Measurements from ENCODE around the gene TTYH3.
"Not testable (repeated sequence)": the region's sequence is repeated elsewhere in the genome, so short reads cannot be mapped to it uniquely, and the experiment has no call there.

Gene TTYH3

GRCh38 chr7:2681929-2682799, 50.4 kb downstream of the TTYH3 start:
- DNase-seq (ENCODE audit: extremely low read depth in 1 of 2, low read depth in 1 of 2), result no peak

DNA sequence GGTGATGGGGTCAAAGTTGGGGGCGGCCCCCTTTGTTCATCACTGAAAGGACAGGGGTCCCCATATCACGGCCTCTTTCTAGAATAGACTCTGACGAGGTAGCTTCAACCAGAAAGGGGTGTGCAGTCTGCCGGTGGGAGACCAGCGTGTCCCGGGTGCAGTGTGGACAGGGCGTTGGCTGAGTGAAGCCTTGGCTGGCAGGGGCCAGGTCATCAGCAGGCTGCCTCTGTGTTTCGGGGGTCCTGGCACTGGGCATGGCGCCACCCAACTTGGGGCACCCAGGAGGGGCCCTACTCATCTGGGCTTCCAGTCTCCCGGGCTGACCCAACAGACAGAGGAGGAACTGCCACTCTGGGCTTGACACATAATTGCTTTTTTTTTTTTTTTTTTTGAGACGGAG, 52.7 kb downstream of the TTYH3 start:
- no peak for DNase-seq (ENCODE audit: extremely low read depth in 1 of 2, low read depth in 1 of 2)

DNA sequence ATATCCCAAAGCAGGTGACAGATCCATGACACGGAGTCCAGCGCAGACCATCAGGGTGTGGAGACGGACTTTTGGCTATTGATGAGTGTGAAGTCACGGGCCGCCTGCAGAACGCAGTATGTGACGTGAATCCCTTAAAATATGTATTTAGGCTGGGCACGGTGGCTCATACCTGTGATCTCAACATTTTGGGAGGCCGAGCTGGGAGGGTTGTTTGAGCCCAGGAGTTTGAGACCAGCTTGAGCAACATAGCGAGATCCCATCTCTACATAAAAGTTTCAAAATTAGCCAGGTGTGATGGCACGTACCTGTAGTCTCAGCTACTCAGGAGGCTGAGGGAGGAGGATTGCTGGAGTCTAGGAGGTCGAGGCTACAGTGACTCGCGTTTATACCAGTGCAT, 54.3 kb downstream of the TTYH3 start:
- no peak for DNase-seq (ENCODE audit: extremely low read depth in 1 of 2, low read depth in 1 of 2)

DNA sequence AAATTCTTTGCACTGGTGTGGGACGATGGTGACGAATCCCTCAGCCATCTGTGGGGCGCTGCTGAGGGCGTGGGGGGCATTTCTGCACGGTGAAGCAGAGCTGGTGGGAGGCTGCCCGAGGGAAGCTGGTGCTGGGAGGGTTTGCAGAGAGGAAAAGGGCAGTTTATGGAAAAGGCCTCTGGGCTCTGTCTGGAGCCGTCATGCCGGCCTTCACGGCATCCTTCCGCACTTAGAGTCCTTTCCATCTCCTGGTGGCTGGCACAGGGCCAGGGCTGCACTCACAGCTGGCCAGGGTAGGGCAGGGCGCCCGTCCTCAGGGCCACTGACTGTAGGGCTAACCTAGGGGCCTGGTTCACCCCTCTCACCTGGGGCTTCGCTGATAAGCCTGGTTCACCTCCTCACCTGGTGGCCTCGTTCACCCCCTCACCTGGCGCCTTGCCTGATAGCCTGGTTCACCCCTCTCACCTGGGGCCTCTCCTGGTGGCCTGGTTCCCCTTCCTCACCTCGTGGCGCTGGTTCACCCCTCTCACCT, 55.6 kb downstream of the TTYH3 start:
- no peak for DNase-seq (ENCODE audit: extremely low read depth in 1 of 2, low read depth in 1 of 2)

DNA sequence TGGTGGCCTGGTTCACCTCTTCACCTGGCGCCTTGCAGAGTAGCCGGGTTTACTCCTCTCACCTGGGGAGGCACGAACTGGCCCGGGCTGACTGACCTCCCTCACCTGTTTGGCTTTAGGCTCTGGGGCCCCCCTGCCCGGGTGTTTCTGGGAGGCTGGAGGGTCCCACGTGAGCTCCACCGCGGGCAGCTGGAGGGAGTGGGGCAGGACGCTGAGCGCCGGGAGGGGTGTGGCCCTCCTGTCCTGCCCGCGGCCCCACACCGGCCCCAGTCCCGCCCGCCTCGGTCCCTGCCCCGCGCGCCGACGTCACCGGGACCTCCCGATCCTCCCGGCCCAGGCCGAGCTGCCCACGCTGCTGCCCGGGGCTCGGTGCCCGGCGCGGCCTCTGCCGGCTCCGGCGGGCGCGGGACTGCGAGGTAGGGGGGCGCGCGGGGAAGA, 56.1 kb downstream of the TTYH3 start, which contains the start of gene AMZ1:
Gene AMZ1 (plus strand): TSS at position 322 of the 438 bp plus-strand sequence. CDS start 12,250 bp downstream, outside the sequence.
- no peak for DNase-seq (ENCODE audit: extremely low read depth in 1 of 2, low read depth in 1 of 2)

DNA sequence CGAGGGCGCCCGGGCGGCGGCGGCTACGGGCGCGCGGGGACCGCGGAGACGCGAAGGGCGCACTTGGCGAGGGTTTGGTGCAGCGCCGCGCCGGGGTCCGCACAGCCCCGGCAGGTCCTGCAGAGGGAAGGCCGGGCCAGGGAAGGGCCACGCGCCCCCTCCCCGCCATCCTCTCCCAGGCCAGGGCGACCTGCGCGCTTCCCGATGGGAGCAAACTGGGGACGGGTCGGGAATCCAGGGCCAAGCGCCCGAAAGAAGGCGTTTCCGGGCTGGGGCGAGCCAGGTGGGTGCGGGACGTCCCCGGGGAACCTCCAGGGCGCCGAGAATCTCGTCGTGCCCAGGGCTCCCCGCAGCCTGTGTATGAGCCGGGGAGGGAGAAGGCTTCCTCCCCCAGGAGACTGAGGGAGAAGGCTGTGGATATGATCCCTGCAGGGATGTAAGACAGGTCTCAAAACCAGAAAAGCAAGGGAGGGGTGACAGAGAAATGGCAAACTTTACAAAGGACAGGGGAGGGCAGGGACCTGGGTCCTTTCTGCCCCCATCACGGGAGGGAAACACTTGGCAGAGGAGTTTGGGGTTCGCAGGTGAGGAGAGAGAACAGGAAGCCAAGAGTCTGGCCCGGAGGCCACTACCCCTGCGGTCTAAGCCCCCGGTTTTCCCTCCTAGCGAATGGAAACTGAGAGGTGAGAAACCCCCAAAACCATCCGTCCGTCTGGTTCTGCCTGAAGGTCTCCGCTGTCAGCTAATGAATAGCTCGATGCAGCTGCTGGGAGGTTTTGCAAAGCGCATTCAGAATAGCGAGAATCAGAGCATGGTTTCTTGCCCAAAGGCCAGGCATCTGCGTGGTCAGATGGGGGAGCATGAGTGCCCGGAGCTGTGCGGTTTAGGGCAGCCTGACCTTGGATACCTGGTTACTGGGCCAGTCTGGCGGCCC, 56.9 kb downstream of the TTYH3 start:
- DNase-seq (ENCODE audit: extremely low read depth in 1 of 2, low read depth in 1 of 2), result no peak

DNA sequence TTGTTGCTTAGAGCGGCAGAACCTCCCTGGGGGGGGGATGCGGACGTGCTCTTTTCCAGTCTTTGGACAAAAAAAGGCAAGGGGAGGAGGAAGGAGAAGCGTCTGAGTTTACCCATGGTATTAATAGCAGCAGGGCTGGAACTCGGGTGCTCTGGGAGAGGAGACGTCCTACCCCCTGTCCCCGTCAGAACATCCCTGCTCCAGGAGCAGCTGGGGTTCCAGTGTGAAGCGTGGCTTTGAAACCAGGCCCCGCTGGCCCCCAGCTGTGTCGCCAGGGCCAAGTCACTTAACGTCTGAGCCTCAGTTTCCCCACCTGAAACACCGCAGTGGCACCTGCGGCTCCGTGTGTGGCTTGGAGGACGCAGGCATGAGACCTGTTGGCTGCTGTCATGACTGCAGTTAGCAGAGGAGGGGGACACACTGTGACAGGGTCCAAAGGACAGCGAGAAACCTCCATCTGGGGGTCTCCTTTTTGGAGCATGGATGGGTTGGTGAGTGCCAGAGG, 57.6 kb downstream of the TTYH3 start:
- DNase-seq (ENCODE audit: extremely low read depth in 1 of 2, low read depth in 1 of 2), result no peak

DNA sequence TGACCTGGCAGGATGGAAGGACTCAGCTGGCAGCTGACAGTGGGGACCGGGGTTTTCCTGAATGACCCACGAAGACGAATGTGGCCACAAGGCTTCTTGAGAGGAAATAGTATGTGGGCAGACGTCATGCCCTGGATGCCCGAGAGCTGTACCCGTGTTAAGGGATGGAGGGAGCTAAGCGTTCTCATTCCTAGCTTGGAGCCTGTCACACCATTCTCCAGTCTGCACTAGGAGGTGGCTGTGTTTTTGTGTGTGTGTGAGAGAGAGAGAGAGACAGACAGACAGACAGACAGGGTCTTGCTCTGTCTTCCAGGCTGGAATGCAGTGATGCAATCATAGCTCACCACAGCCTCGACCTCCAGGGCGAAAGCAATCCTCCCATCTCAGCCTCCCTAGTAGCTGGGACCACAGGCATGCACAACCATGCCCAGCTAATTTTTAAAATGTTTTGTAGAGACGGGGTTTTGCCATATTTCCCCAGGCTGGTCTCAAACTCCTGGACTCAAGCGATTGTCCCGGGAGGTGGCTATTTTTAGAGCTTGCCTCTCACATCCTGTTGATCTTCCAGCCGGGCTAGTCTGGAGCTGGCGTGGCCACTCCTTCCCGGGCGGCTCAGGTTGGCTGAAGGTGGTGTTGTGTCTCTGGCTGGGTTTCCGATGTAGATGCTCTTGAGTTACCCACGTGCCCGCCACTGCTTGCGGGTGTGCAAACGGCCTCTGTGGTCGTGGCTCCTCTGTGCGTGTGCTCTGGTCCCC, 58.3 kb downstream of the TTYH3 start:
- no peak for DNase-seq (ENCODE audit: extremely low read depth in 1 of 2, low read depth in 1 of 2)

DNA sequence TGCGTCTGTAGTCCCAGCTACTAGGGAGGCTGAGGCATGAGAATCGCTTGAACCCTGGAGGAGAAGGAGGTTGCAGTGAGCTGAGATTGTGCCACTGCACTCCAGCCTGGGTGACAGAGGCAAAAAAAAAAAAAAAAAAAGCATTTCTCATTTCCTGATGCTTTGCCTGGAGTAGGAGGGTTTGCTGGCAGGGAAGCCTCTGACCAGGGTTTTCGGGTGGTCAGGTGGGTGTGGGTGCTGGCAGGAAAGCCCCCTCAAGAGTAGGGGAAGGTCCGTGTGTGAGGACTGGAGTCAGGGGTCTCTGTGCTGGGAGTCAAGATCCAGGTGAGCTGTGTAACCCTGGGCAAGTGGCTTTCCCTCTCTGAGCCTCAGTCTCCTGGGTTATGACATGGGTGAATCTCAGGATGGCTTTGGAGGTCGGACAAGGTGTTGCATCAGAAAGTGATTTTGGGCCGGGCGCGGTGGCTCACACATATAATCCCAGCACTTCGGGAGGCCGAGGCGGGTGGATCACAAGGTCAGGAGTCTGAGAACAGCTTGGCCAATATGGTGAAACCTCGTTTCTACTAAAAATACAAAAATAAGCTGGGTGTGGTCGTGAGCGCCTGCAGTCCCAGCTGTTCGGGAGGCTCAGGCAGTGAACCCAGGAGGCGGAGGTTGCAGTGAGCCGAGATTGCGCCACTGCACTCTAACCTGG, 59.4 kb downstream of the TTYH3 start:
- no peak for DNase-seq (ENCODE audit: extremely low read depth in 1 of 2, low read depth in 1 of 2)

DNA sequence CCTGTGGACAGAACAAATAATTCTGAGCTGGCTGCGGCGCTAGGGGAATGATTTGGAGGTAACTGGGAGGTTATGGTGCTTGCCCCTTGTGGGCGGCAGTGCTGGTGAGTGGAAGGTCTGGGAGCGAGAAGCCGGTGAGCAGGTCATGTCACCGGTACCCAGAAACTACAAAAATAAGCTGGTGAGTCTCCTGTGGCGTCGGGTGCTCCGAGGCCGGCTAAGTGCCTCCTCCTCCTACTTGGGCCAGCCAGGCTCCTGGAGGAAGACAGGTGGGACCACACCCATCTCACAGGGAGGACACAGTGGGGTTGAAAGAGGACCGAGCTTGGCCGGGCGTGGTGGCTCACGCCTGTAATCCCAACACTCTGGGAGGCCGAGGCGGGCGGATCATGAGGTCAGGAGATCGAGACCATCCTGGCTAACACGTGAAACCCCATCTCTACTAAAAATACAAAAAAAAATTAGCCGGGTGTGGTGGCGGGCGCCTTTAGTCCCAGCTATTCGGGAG, 60.2 kb downstream of the TTYH3 start:
- DNase-seq (ENCODE audit: extremely low read depth in 1 of 2, low read depth in 1 of 2), result not testable (repeated sequence)

- DNase-seq (ENCODE audit: extremely low read depth in 1 of 2, low read depth in 1 of 2), result no peak
These were observed 60.8 kb downstream of the TTYH3 start for GRCh38 chr7:2692543-2692942.

GRCh38 chr7:2693420-2694121, 61.8 kb downstream of the TTYH3 start:
- not testable (repeated sequence) for DNase-seq (ENCODE audit: extremely low read depth in 1 of 2, low read depth in 1 of 2)

GRCh38 chr7:2694122-2694436, 62.3 kb downstream of the TTYH3 start:
- not testable (repeated sequence) for DNase-seq (ENCODE audit: extremely low read depth in 1 of 2, low read depth in 1 of 2)

DNA sequence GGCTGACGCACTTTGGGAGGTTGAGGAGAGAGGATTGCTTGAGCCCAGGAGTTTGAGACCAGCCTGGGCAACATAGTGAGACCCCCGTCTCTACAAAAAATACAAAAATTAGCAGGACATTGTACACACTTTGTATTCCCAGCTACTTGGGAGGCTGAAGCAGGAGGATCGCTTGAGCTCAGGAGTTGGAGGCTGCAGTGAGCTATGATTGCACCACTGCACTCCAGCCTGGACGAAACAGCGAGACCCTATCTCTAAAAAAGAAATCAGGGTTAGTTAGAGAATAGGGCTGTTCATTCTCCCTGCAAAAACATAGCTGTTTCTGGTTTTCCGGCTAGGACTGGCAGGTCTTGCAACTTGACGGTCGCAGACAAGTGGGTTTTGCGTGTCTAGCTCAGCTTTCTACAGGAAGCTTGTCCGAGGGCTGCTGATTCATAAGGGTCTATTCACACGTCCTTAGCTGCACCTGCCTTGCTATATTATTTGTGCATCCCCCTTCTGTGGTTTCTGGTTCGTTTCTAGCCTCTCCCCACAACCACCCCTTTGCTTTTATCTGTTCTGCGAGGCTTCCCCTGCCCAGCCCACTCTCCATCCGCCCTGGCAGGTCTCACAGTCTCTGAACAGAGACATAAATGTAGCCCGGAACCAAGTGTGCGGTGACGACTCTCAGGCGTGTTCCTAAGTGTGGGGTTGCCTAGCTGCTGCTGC, 66.9 kb downstream of the TTYH3 start:
- peak in 1 of 2 donors; percentile 60 for DNase-seq (ENCODE audit: extremely low read depth in 1 of 2, low read depth in 1 of 2)

- no peak for DNase-seq (ENCODE audit: extremely low read depth in 1 of 2, low read depth in 1 of 2)
These were observed 67.5 kb downstream of the TTYH3 start for GRCh38 chr7:2699289-2699620.

GRCh38 chr7:2700141-2700850, 68.5 kb downstream of the TTYH3 start:
- no peak for DNase-seq (ENCODE audit: extremely low read depth in 1 of 2, low read depth in 1 of 2)

- DNase-seq (ENCODE audit: extremely low read depth in 1 of 2, low read depth in 1 of 2), result no peak
These were observed 69.6 kb downstream of the TTYH3 start for GRCh38 chr7:2701424-2701823.
